IPS DF 4.7 (cell line): ENCODE results near the gene PTK7.

Experiments
- DNase-seq: peaks from one replicate; pipeline ENCODE4 v3.0.0-alpha.2; 2013; ENCODE audit warnings: low spot score; ENCODE audit errors: extremely low read depth

Gene PTK7

DNA sequence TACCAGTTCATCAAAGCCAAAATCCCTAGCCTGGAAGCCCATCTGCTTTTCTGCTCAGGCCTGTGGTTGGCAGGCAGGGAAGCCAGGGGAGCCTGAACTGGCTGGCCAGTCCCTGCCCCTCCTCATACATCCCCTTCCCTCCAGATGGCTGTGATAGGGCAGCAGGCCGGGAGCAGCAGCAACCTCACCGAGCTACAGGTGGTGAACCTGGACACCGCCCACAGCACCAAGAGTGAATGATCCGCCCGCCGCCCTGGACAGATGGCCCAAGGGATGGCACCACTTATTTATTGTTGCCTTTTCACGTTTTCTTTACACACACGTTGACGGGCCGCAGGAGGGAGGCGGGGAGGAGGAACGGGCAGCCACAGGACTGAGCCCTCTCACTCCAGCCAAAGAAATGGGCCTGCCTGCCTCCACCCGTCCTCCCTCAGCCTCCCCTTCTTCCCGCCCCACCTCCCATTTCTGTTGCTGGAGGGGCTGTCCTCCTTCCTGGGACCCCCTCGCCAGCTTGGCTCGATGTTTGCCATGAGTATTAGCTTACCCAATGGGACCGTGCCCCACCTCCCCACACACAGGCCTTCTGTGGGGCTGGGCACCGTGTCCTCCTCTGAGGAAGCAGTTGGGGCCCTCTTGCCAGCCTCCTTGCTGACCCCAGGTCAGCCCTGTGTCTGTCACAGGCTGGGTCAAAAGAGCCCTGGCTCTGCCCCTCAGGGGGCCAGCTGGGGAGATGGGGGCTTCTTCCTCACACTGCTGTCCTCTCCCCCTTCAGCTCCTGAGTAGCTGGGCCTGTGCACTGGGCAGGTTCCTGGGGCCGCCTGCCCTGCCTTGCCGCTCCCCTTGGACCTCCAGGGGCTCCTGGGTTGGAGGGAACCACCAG, 103.1 kb downstream of the PTK7 start:
- DNase-seq = no peak

DNA sequence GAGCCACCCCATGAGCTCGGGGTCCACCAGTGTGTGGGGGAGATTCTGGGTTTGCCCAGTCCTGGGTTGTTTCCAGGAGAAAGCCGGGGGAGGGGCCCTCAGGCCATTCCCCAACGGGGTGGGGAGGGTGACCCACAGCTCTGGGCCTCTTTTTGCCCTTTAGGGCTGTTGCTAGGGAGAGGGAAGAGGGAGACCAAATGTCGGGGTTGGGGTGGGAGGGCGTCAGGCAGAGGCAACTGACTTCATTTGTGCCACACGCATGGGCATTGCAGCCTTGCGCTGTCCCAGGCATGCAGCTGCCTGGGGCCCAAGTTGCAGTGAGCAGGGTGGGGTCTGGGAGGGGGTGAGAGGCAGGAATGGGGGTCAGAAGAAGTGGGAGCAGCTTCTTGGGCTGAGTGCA, 103.9 kb downstream of the PTK7 start:
- DNase-seq = no peak

DNA sequence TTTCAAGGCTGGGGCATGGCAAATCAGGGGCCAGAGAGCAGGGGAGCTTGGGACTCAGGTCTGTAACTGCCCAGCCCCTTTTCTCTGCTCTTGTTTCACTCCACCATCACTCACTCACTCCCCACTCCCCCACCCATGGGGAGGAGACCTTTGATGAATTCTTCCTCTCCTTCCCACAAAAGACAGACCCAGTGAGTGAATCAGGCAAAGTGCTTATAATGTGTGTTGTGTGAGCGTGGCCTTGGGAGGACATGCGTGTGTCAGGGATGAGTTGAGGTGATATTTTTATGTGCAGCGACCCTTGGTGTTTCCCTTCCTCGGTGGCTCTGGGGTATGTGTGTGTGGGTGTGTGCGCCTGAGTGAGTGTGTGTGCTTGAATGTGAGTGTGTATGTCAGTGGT, 104.9 kb downstream of the PTK7 start:
- DNase-seq = no peak

DNA sequence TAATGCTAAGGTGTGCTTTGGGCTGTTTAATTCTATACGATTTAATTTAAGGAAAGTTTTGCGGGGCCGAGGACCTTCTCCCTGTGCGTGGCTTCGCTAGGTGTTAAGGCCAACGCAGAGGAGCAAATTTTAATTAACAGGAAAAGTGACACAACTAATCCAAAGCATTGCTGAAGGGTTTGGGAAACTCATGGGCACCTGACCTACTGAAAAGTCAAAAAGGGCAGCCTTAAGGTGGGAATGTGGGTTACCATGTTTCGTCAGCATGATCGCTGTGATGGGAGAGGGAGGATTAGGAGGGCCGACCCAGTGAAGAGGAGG, 105.5 kb downstream of the PTK7 start:
- DNase-seq = no peak

DNA sequence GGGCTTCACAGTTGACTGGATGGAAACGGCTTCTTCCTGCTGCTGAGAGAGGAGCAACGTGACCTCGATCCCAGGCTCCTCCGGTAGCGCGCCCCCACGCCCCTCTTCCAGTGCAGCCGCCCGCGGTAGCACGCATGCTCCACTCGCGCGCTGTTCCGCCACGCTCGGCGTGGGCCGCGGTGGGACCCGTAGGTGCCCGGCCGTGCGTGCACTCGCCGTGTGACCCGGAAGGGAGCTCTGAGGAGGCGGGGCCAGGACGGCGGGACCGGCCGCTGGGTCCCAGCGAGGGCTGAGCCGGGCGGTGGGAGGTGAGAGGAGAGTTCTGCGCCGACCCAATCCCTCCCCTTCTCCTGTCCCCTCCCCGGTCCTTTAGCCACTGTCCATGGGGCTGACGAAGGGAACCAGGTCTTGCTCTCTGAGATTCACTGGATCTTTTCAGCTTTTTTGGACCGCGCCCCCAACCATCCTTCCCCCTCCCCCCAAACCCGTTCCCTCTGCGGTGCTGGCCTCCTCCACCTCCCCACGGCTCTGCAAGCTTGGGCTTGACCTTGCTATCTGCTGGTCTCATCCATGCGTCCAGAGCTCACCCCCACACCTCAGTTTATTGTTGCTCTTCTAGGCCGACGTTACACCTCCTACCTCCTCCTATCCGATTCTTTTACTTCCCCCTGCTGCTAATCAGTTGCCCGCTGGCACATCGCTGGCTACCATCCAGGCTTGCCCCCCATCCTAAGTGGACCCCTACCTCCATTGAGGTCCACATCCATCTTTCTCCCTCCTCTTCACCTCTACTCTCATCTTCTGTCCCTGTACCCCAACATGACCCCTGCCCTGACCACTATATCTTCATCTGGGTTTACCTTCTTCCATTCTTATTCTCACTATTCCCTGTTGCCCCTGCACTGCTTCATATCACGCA, 106.1 kb downstream of the PTK7 start, which contains the start of gene CUL9:
CUL9 (plus strand) TSS at position 255 of the 919 bp plus-strand sequence. CDS start 2,115 bp downstream, outside the sequence.
- no peak for DNase-seq

DNA sequence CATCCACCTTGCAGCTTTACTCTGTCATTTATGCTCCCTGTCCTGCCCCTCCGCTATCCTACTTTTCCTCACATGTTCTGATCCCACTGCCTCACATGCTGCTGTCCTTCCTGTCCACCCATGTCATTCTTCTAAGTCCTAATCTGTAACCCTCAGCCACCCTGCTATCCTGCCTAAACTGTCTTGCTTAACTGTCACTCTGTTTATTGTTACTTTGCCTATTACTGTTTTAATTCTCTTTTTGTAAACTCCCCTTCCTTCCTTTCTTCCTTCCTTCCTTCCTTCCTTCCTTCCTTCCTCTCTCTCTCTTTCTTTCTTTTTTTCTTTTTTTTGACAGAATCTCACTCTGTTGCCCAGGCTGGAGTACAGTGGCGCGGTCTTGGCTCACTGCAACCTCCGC, 107.3 kb downstream of the PTK7 start:
- no peak for DNase-seq

DNA sequence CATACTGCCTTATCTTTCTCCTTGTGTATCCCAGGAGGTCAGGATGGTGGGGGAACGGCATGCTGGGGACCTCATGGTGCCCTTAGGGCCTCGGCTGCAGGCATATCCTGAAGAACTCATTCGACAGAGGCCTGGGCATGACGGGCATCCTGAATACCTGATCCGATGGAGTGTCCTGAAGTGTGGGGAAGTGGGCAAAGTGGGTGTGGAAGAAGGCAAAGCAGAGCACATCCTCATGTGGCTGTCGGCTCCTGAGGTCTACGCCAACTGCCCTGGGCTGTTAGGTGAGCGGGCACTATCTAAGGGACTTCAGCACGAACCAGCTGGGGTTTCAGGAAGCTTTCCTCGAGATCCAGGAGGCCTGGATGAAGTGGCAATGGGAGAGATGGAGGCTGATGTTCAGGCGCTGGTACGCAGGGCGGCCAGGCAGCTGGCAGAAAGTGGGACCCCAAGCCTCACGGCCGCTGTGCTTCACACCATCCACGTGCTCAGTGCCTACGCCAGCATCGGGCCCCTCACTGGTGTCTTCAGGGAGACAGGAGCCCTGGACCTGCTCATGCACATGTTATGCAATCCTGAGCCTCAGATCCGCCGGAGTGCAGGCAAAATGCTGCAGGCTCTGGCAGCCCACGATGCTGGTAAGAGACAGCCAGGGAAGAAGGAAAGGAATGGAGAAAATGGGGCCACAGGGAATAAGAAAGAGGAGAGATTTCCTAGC, 108.3 kb downstream of the PTK7 start:
- no peak for DNase-seq

DNA sequence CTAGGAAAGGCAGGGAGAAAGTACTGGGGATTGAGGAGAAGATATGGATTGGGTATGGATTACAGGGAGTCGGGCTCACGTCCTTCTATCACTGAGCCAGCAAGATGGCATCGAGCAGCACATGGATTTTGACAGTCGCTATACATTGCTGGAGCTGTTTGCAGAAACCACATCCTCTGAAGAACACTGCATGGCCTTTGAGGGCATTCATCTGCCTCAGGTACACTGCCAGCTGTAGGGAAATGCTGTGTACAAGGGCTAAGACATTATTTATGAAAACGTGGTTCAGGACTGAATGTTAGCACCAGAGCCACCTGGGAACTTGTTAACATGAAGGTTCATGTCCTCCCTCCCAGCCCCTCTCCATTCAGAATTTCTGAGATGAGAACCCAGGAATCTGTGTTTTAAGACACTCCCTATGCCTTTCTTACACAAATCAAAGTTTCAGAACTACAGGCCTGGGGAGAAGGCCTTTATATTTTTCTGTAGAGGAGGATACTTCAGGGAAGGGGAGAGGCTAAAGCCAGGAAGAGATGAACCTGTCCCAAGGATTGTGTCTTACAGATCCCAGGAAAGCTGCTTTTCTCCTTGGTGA, 109.4 kb downstream of the PTK7 start:
- DNase-seq = no peak

DNA sequence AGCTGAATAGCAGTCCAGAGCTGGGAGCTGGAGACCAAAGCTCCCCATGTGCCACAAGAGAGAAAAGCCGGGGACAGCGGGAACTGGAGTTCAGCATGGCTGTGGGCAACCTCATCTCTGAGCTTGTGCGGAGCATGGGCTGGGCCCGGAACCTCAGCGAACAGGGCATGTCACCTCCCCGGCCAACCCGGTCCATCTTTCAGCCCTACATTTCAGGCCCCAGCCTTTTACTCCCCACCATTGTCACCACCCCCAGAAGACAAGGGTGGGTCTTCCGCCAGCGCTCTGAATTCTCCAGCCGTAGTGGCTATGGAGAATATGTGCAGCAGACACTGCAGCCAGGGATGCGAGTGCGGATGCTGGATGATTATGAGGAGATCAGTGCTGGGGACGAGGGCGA, 109.9 kb downstream of the PTK7 start:
- no peak for DNase-seq

DNA sequence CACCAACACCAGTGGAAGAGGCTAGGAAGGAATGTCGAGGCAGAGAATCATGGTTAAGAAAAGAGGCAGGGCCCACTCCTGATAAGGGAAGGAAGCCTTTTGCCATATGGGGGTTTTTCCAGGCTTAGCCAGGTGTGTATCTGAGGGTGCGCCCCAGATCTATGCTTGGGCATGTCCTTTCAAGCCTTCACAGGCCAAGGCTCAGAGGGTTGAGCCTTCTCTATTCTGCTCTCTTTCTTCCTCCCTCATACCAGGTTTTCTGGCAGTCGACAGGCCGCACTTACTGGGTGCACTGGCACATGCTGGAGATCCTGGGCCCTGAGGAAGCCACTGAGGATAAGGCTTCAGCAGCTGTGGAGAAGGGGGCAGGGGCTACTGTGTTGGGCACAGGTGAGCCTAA, 110.6 kb downstream of the PTK7 start:
- DNase-seq = no peak

DNA sequence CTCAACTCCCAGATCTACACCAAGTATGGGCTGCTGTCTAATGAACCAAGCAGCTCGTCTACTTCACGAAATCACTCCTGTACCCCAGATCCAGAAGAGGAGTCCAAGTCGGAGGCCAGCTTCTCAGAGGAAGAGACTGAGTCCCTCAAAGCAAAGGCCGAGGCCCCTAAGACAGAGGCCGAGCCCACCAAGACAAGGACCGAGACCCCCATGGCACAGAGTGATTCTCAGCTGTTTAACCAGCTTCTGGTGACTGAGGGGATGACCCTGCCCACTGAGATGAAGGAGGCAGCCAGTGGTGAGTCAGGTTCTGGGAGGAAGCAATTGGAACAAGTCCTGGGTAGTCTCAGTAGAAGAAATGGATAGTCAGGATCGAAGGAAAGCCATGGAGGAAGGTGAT, 111.7 kb downstream of the PTK7 start:
- no peak for DNase-seq

DNA sequence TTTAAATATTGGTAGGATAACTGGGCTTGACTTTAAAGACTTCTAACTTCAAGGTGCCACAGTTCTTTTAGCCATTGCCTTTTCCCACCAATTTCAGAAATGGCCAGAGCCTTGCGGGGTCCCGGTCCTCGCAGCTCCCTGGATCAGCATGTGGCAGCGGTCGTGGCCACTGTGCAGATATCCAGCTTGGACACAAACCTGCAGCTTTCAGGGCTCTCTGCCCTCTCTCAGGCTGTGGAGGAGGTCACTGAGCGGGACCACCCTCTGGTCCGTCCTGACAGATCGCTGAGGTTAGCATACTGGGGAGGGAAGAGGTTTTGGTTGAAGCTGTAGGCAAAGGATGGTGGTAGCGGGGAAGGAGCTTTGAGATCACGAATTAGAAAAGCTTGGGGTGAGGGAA, 112.3 kb downstream of the PTK7 start:
- DNase-seq = no peak

DNA sequence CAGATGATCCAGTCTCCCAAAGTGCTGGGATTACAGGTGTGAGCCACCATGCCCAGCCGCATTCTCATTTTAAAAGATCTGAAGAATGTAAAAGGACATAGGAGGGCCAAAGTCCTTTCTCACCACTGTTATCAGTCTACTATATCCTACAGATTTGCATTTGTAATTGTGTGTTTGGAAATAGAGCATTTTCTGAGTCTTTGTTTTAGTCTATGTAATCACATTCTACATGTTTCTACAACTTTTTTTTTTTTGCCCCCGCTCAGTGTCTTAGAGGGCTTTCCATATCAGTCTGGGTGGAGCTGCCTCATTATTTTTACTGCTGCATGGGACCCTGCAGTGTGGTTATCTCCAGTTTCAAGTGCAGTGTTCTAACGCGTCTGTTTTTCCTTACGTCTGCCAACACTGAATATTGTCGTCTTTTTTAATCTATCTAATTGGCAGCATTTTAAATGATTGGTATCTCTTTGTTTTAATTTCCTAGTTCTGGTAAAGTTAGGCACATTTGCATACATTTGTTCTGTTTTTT, 113.7 kb downstream of the PTK7 start:
- DNase-seq = no peak

DNA sequence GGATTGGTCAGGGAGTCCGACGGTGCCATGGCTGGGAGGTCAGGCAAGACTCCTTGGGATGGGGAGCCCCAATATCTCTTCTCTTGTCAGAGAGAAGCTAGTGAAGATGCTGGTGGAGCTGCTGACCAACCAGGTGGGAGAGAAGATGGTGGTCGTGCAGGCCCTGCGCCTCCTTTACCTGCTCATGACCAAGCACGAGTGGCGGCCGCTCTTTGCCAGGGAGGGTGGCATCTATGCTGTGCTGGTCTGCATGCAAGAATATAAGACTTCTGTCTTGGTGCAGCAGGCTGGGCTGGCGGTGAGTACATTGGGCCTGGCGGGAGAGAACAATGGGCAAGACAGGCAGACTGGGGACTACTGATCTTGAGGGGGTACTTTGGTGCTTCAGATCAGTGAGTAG, 116.8 kb downstream of the PTK7 start:
- no peak for DNase-seq

DNA sequence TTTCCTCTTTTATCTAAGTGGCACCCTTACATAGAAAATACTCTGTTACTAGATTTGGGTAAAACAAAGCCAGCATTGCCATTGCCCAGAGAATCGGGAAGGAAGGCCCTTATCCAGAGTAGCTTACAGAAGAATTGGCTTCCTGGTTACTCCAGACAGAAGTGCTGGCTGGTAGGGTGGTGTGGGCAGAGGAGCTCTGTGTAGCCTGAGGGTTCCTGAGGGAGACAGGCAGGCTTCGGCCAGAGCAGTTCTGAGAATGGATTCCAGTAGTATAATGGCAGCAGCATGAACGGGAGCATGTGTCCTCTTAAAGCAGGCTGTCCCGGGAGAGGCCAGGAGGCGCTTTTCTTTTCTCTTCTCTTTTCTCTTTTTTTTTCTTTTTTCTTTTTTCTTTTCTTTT, 117.8 kb downstream of the PTK7 start:
- no peak for DNase-seq

DNA sequence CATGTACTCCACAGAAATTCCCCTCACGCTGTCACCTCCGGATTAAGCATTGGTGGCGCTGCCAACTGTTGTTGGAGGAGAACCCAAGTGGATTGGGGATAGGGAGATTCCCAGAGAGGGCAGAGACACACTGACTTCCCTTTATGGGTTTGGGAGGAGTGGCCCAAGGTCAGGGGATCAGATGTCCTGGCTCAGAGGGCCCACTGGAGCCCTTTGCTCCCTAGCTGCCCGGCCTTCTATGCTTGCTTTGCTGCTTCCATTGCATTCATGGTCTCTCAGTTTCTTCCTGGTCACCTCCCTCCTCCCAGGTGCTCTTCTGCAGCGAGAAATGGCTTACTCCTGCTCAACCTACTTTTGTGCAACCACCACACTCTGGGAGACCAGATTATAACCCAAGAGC, 120.2 kb downstream of the PTK7 start:
- no peak for DNase-seq

DNA sequence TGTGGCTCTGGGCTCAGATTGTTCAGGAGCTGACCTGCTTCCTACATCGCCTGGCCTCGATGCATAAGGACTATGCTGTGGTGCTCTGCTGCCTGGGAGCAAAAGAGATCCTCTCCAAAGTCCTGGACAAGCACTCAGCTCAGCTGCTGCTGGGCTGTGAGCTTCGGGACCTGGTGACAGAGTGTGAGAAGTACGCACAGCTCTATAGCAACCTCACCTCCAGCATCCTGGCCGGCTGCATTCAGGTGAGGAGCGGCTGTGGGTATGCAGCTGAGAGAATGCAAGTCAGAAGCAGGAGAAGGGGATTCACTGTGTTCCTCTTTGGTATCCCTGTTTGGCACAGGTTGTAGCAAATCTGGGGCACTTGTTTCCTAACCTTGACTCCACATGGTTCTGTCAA, 123.8 kb downstream of the PTK7 start:
- DNase-seq = no peak

DNA sequence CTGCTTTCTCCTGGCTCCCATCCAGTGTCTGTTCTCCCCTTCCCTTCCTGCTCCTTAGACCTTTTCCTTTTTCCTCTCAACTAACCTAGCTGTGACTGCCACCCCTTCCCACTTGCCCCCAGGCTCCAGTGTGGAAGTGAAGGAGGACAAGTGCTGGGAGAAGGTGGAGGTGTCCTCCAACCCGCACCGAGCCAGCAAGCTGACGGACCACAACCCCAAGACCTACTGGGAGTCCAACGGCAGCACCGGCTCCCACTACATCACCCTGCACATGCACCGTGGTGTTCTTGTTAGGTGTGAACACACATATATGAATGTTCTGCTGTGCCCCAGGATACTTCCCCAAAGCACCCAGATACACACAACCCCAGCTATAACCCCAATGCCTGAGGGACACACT, 124.4 kb downstream of the PTK7 start:
- no peak for DNase-seq

DNA sequence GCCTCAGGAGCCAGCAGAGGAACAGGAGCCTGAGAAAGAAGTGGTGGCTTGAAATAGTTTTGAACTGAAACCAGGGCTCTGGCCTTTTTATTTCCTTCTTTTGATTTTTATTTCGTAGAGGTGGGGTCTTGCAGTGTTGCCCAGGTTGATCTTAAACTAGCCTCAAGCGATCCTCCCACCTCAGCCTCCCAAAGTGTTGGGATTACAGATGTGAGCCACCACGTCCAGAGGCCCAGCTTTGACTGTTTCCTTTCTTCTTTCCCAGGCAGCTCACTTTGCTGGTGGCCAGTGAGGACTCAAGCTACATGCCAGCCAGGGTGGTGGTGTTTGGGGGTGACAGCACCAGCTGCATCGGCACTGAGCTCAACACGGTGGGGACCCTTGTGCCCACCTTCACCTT, 126.3 kb downstream of the PTK7 start:
- no peak for DNase-seq

DNA sequence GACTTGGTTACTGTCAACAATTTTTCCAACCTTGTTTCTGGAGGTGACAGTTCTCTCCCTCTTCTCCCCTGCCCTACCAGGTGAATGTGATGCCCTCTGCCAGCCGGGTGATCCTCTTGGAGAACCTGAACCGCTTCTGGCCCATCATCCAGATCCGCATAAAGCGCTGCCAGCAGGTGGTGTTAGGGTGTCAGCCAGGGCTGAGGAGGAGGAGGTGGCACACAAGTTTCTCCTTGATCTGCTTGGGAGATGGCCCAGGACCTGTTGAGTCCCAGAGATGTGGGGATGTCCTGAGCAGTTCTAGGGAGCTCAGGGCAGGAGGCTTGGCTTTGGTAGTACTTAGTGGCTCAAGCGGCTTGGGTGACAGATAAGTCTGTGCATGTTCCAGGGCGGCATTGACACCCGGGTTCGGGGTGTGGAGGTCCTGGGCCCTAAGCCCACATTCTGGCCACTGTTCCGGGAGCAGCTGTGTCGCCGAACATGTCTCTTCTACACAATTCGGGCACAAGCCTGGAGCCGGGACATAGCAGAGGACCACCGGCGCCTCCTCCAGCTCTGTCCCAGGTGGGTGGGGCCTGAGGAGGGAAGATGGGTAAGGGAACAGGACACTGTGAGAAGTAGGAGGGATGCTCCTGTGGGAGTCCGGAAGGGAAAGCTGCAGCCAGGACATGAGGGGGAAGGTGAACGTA, 127.1 kb downstream of the PTK7 start:
- no peak for DNase-seq

DNA sequence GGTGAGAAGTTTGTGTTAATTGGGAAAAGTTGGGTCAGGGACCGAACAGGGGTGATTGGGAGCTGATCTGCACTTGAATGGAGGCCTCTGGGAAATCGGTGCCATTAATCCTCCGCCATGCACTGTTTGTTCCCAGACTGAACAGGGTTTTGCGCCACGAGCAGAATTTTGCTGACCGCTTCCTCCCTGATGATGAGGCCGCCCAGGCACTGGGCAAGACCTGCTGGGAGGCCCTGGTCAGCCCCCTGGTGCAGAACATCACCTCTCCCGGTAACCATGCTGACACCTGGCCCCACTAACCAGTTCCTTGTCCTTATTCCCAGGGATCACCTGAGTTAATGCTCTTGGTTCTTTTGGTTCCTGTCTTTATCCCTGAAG, 127.6 kb downstream of the PTK7 start:
- no peak for DNase-seq
